Upper lobe of left lung (tissue), 6 donors: ENCODE results near the gene ABCA9. TPM values are rescaled to one million over a fixed set of nuclear protein-coding genes. Genes with fewer than 3 reads are reported as not detected.

ENCODE experiments used
- ATAC-seq, 2 donors: fragments of 200-7000 bp; cut with Tn5 transposase; one replicate each; pipeline ENCODE4 v1.9.1; 2022; ENCODE audit warnings: mild to moderate bottlenecking in 2 of 2, moderate library complexity in 2 of 2; ENCODE audit not compliant: low FRiP score in 2 of 2
- DNase-seq, 2 donors: peaks; one replicate each; pipeline ENCODE4 v3.0.0-alpha.2; 2019 to 2020
- H3K27ac ChIP-seq, 4 donors: fragments of 200-600 bp; sonication (generic); one replicate each; pipeline ENCODE4 v1.5.1; 2016 to 2019
- H3K27me3 ChIP-seq, 4 donors: fragments of 200-600 bp; sonication (generic); one replicate each; pipeline ENCODE4 v1.5.1; 2017 to 2019
- H3K36me3 ChIP-seq, 4 donors: fragments of 200-600 bp; sonication (generic); one replicate each; pipeline ENCODE4 v1.5.1; 2016 to 2019
- H3K4me1 ChIP-seq, 4 donors: fragments of 200-600 bp; sonication (generic); one replicate each; pipeline ENCODE4 v1.5.1; 2018 to 2019
- H3K4me3 ChIP-seq, 4 donors: fragments of 200-600 bp; sonication (generic); one replicate each; pipeline ENCODE4 v1.5.1; 2017 to 2019; ENCODE audit warnings: mild to moderate bottlenecking in 2 of 4, moderate library complexity in 1 of 4
- H3K9me3 ChIP-seq, 4 donors: fragments of 200-600 bp; sonication (generic); one replicate each; pipeline ENCODE4 v1.5.1; 2018 to 2019
- CTCF ChIP-seq, 6 experiments: fragments of 450-650 bp in 4 of 6; fragments of 200-600 bp in 2 of 6; sonication (generic) in 2 of 6; IDR thresholded peaks; one replicate each; pipeline ENCODE4 v1.5.1; 2016 to 2019; ENCODE audit warnings: antibody characterized with exemption in 6 of 6
- EP300 ChIP-seq, 4 donors: sonication (generic); formaldehyde crosslinking; IDR thresholded peaks; one replicate each; pipeline ENCODE4 v1.5.1; 2017; ENCODE audit warnings: antibody characterized with exemption in 4 of 4, control low read depth in 2 of 4
- POLR2A ChIP-seq, 4 donors: fragments of 450-650 bp; IDR thresholded peaks; one replicate each; pipeline ENCODE4 v1.5.1; 2016 to 2017; ENCODE audit warnings: antibody characterized with exemption in 4 of 4, mild to moderate bottlenecking in 2 of 4
- POLR2AphosphoS5 ChIP-seq, 2 donors: sonication (generic); formaldehyde crosslinking; IDR thresholded peaks; one replicate each; pipeline ENCODE4 v1.5.1; 2017; ENCODE audit warnings: antibody characterized with exemption in 2 of 2
- WGBS, 2 donors: methylation state at CpG; one replicate each; pipeline ENCODE4 v1.1.5; 2017 to 2018; 5-methylcytosine and 5-hydroxymethylcytosine counted together
- total RNA-seq, 6 donors: library from RNA; depleted of rRNA in 4 of 6; stranded (reverse); fragments of >200 nt in 4 of 6; gene quantifications; one replicate each; pipeline versions ENCODE4 v1.1.0 to v1.2.1, GENCODE V29; 2016 to 2021
- donor health status: DM: no; HTN: no; CAD: no; lungs with moderate emphysema.
- donor health status: DM: no; HTN: yes; CAD: no; lungs with severe emphysema.

The ABCA9 gene
- total RNA-seq, 6 donors from 2014 or later = 3.8 to 46.1 (median 9.8) TPM

GRCh38 chr17:69048634-69049033, 12.1 kb downstream of the ABCA9 start:
- no peak overlapping the region for H3K4me3 ChIP-seq
- no peak for TF ChIP-seq EP300 (IDR thresholded peaks at IDR 0.05)
- no peak for TF ChIP-seq POLR2A (IDR thresholded peaks at IDR 0.05)
- no peak for TF ChIP-seq CTCF (IDR thresholded peaks at IDR 0.05)
- no peak for TF ChIP-seq POLR2AphosphoS5 (IDR thresholded peaks at IDR 0.05)
- ATAC-seq (no peak), DNase-seq (no peak)
- H3K9me3 ChIP-seq = no peaks in the 10 kb centered on the region
- peaks cover 4 to 16% (median 7%) of the 10 kb centered on the region in 4 donors for H3K4me1 ChIP-seq
- no peaks in the 10 kb centered on the region for H3K27me3 ChIP-seq
- H3K27ac ChIP-seq = no peak overlapping the region
- 81 to 89% methylated on average over 2 of the region's 2 CpGs for WGBS, 2 donors
- H3K36me3 ChIP-seq = no peaks in the 10 kb centered on the region

- H3K27ac ChIP-seq = peak overlapping the region in 3 of 4 donors; percentile 51 to 59 (median 57)
- peak in 1 of 2 donors; percentile 91 for ATAC-seq
- H3K27me3 ChIP-seq = no peaks in the 10 kb centered on the region
- peak in 1 of 2 donors; percentile 27 for DNase-seq
- H3K4me3 ChIP-seq = no peak overlapping the region
- H3K9me3 ChIP-seq = no peaks in the 10 kb centered on the region
- WGBS, 2 donors = 29 to 33% methylated on average over 3 of the region's 3 CpGs
- H3K4me1 ChIP-seq = peaks cover 4 to 16% (median 7%) of the 10 kb centered on the region in 4 donors
- no peaks in the 10 kb centered on the region for H3K36me3 ChIP-seq
- peak in 1 of 2 donors; percentile 52 for TF ChIP-seq POLR2AphosphoS5 (IDR thresholded peaks at IDR 0.05)
- TF ChIP-seq CTCF (IDR thresholded peaks at IDR 0.05) = no peak
- no peak for TF ChIP-seq POLR2A (IDR thresholded peaks at IDR 0.05)
Observed at GRCh38 chr17:69047368-69048263, 13.1 kb downstream of the ABCA9 start.

GRCh38 chr17:69046121-69046807, 14.5 kb downstream of the ABCA9 start:
- WGBS, 2 donors = 83 to 86% methylated on average over 4 of the region's 4 CpGs
- no peaks in the 10 kb centered on the region for H3K27me3 ChIP-seq
- TF ChIP-seq POLR2AphosphoS5 (IDR thresholded peaks at IDR 0.05) (no peak), POLR2A (IDR thresholded peaks at IDR 0.05) (no peak), CTCF (IDR thresholded peaks at IDR 0.05) (no peak), EP300 (IDR thresholded peaks at IDR 0.05) (no peak)
- no peak overlapping the region for H3K4me3 ChIP-seq
- H3K36me3 ChIP-seq = no peaks in the 10 kb centered on the region
- ATAC-seq (no peak), DNase-seq (no peak)
- peaks cover 4 to 16% (median 7%) of the 10 kb centered on the region in 4 donors for H3K4me1 ChIP-seq
- H3K27ac ChIP-seq = no peak overlapping the region
- no peaks in the 10 kb centered on the region for H3K9me3 ChIP-seq

GRCh38 chr17:69045646-69046045, 15.1 kb downstream of the ABCA9 start:
- H3K27me3 ChIP-seq = no peaks in the 10 kb centered on the region
- ATAC-seq (no peak), DNase-seq (no peak)
- no peak overlapping the region for H3K4me3 ChIP-seq
- H3K36me3 ChIP-seq = no peaks in the 10 kb centered on the region
- no peak for TF ChIP-seq POLR2A (IDR thresholded peaks at IDR 0.05)
- TF ChIP-seq CTCF (IDR thresholded peaks at IDR 0.05) = no peak
- no peak for TF ChIP-seq EP300 (IDR thresholded peaks at IDR 0.05)
- no peak for TF ChIP-seq POLR2AphosphoS5 (IDR thresholded peaks at IDR 0.05)
- 95 to 100% methylated on average over 2 of the region's 2 CpGs for WGBS, 2 donors
- peaks cover 4 to 16% (median 7%) of the 10 kb centered on the region in 4 donors for H3K4me1 ChIP-seq
- no peaks in the 10 kb centered on the region for H3K9me3 ChIP-seq
- H3K27ac ChIP-seq = no peak overlapping the region
